A549 (cell line): ENCODE measurements around the gene USP3. TPM values are rescaled to one million over a fixed set of nuclear protein-coding genes. Genes with fewer than 3 reads are reported as not detected.

Source experiments
- ATAC-seq, 2 experiments: fragments of 200-7000 bp in 1 of 2; fragments of >200 bp in 1 of 2; cut with Nextera tagmentation in 1 of 2; cut with Tn5 transposase in 1 of 2; 3 replicates each; pipeline versions ENCODE4 v1.8.0 to v1.9.1; 2018 to 2020; ENCODE audit warnings: mild to moderate bottlenecking in 1 of 2, moderate library complexity in 1 of 2
- CTCF ChIA-PET: fragments of 300-600 bp; sonication (Branson Sonifier 250); formaldehyde crosslinking; extraction: SDS; loops from one replicate; lab custom pipeline; 2021; ENCODE audit warnings: antibody characterized with exemption, inconsistent platforms; lab: Yijun Ruan, JAX
- POLR2A ChIA-PET: fragments of 350-600 bp; formaldehyde crosslinking; extraction: SDS; loops from one replicate; lab custom pipeline; 2021; ENCODE audit warnings: antibody characterized with exemption, inconsistent platforms; lab: Yijun Ruan, JAX
- DNase-seq, 2 experiments: peaks; one replicate each; pipeline versions ENCODE4 v3.0.0 to v3.0.0-alpha.2; 2011 to 2016; ENCODE audit warnings: low read depth in 1 of 2, low spot score in 1 of 2
- FAIRE-seq: peaks from 2 replicates; lab custom pipeline; 2011; peaks lifted over from hg19 to GRCh38; lab: Jason Lieb, UNC
- H3K27ac ChIP-seq, 2 experiments: fragments of >200 bp; sonication (Bioruptor Twin); formaldehyde crosslinking; 3 replicates each; pipeline ENCODE4 v1.5.1; 2016 to 2017
- H3K4me1 ChIP-seq: fragments of >200 bp; sonication (Bioruptor Twin); formaldehyde crosslinking; 3 replicates; pipeline ENCODE4 v1.6.1; 2016
- H3K4me2 ChIP-seq: fragments of >200 bp; sonication (Bioruptor Twin); formaldehyde crosslinking; 3 replicates; pipeline ENCODE4 v1.6.1; 2016
- H3K4me3 ChIP-seq: fragments of >200 bp; sonication (Bioruptor Twin); formaldehyde crosslinking; 3 replicates; pipeline ENCODE4 v1.5.1; 2016
- H3K9me3 ChIP-seq: fragments of >200 bp; sonication (Bioruptor Twin); formaldehyde crosslinking; 3 replicates; pipeline ENCODE4 v1.6.1; 2016
- BCL3 ChIP-seq: fragments of >200 bp; sonication (Bioruptor Twin); formaldehyde crosslinking; IDR thresholded peaks from 3 replicates; pipeline ENCODE4 v1.6.1; 2016
- CBX8 ChIP-seq: fragments of 200-600 bp; sonication (generic); IDR thresholded peaks from 2 replicates; pipeline ENCODE4 v1.6.1; 2016
- CEBPB ChIP-seq, 2 experiments: fragments of >200 bp in 1 of 2; sonication (Bioruptor Twin) in 1 of 2; formaldehyde crosslinking in 1 of 2; IDR thresholded peaks; 2 replicates each; pipeline ENCODE4 v1.6.1; 2012 to 2016
- CHD4 ChIP-seq: fragments of 200-600 bp; sonication (generic); IDR thresholded peaks from 2 replicates; pipeline ENCODE4 v1.6.1; 2016; ENCODE audit warnings: antibody characterized with exemption, mild to moderate bottlenecking, borderline replicate concordance
- EP300 ChIP-seq, 2 experiments: fragments of >200 bp; sonication (Bioruptor Twin); formaldehyde crosslinking; IDR thresholded peaks; 2 replicates in 1 of 2; 3 replicates in 1 of 2; pipeline ENCODE4 v1.6.1; 2016 to 2017
- ESRRA ChIP-seq: fragments of 150-350 bp; IDR thresholded peaks from 2 replicates; pipeline ENCODE4 v1.6.1; 2014; ENCODE audit warnings: mild to moderate bottlenecking, low read length, borderline replicate concordance
- FOSB ChIP-seq: fragments of 250-450 bp; sonication (Bioruptor Pico); IDR thresholded peaks from 2 replicates; pipeline ENCODE4 v1.5.0; 2020; ENCODE audit warnings: mild to moderate bottlenecking, moderate library complexity
- FOSL2 ChIP-seq, 2 experiments: fragments of 450-650 bp in 1 of 2; fragments of >200 bp in 1 of 2; sonication (Bioruptor Twin) in 1 of 2; formaldehyde crosslinking; IDR thresholded peaks; 2 replicates each; pipeline versions ENCODE4 v1.5.0 to v1.6.1; 2016 to 2020; ENCODE audit warnings: mild to moderate bottlenecking in 1 of 2, moderate library complexity in 1 of 2
- HDAC2 ChIP-seq: fragments of 200-600 bp; sonication (generic); IDR thresholded peaks from 2 replicates; pipeline ENCODE4 v1.6.1; 2016
- HMGXB4 ChIP-seq: fragments of 250-450 bp; sonication (Bioruptor Pico); IDR thresholded peaks from 2 replicates; pipeline ENCODE4 v1.5.0; 2021; ENCODE audit warnings: mild to moderate bottlenecking, moderate library complexity, borderline replicate concordance
- KDM1A ChIP-seq: fragments of 200-600 bp; sonication (generic); IDR thresholded peaks from 2 replicates; pipeline ENCODE4 v1.6.1; 2016; ENCODE audit warnings: low read depth, mild to moderate bottlenecking
- KDM5A ChIP-seq: fragments of 200-600 bp; sonication (generic); IDR thresholded peaks from 2 replicates; pipeline ENCODE4 v1.6.1; 2016; ENCODE audit warnings: antibody characterized with exemption, mild to moderate bottlenecking
- NFE2L2 ChIP-seq: fragments of 150-350 bp; conservative IDR thresholded peaks from 2 replicates; pipeline ENCODE4 v1.6.1; 2014; ENCODE audit warnings: low read length
- NPAS2 ChIP-seq: fragments of 250-450 bp; sonication (Bioruptor Pico); IDR thresholded peaks from 2 replicates; pipeline ENCODE4 v1.8.0; 2022; ENCODE audit warnings: mild to moderate bottlenecking, moderate library complexity, borderline replicate concordance
- NR3C1 ChIP-seq: fragments of >200 bp; sonication (Bioruptor Twin); formaldehyde crosslinking; IDR thresholded peaks from 3 replicates; pipeline ENCODE4 v1.6.1; 2017
- PBX3 ChIP-seq: IDR thresholded peaks from 2 replicates; pipeline ENCODE4 v1.6.1; 2012
- POLR2A ChIP-seq: IDR thresholded peaks from 2 replicates; pipeline ENCODE4 v1.6.1; 2012; ENCODE audit warnings: mild to moderate bottlenecking, low read length
- RAD21 ChIP-seq, 2 experiments: fragments of >200 bp in 1 of 2; sonication (Bioruptor Twin) in 1 of 2; formaldehyde crosslinking in 1 of 2; IDR thresholded peaks in 1 of 2; conservative IDR thresholded peaks in 1 of 2; 2 replicates in 1 of 2; 3 replicates in 1 of 2; pipeline ENCODE4 v1.6.1; 2012 to 2018; ENCODE audit warnings: inconsistent platforms in 1 of 2
- RARB ChIP-seq: fragments of 250-450 bp; sonication (Bioruptor Pico); IDR thresholded peaks from 2 replicates; pipeline ENCODE4 v1.8.0; 2021; ENCODE audit warnings: mild to moderate bottlenecking, moderate library complexity
- RCOR1 ChIP-seq: fragments of 150-350 bp; IDR thresholded peaks from 2 replicates; pipeline ENCODE4 v1.6.1; 2014; ENCODE audit warnings: antibody characterized with exemption, low read length, low read depth
- RFX5 ChIP-seq: fragments of 450-650 bp; IDR thresholded peaks from 2 replicates; pipeline ENCODE4 v1.7.1; 2014; ENCODE audit warnings: antibody characterized with exemption, mild to moderate bottlenecking, moderate library complexity
- SREBF2 ChIP-seq: fragments of 450-650 bp; IDR thresholded peaks from 2 replicates; pipeline ENCODE4 v1.6.1; 2014; ENCODE audit warnings: mild to moderate bottlenecking, moderate library complexity
- ZC3H11A ChIP-seq: fragments of 450-650 bp; IDR thresholded peaks from 2 replicates; pipeline ENCODE4 v1.6.1; 2014; ENCODE audit warnings: antibody characterized with exemption, mild to moderate bottlenecking
- ZFP36 ChIP-seq: fragments of 450-650 bp; IDR thresholded peaks from 2 replicates; pipeline ENCODE4 v1.6.1; 2014; ENCODE audit warnings: borderline replicate concordance; ENCODE audit not compliant: partially characterized antibody
- ZNF302 ChIP-seq: fragments of 250-450 bp; sonication (Bioruptor Pico); IDR thresholded peaks from 2 replicates; pipeline ENCODE4 v1.9.0; 2021; ENCODE audit warnings: inconsistent platforms, mild to moderate bottlenecking, moderate library complexity
- ZSCAN20 ChIP-seq: fragments of 250-450 bp; sonication (Bioruptor Pico); IDR thresholded peaks from 2 replicates; pipeline ENCODE4 v1.8.0; 2022; ENCODE audit warnings: mild to moderate bottlenecking, moderate library complexity
- WGBS: methylation state at CpG from one replicate; pipeline ENCODE4 v1.1.6; 2017; ENCODE audit errors: missing lambda C conversion rate; 5-methylcytosine and 5-hydroxymethylcytosine counted together
- polyA plus RNA-seq, 4 experiments: library from polyadenylated mRNA; depleted of rRNA in 3 of 4; stranded (reverse); fragments of >200 nt; fragmentation: RNase III in 1 of 4; extraction: RNeasy Plus Mini Kit Qiagen cat#74134 plus additional on column Dnase treatment in 1 of 4; gene quantifications; 2 replicates in 3 of 4; 3 replicates in 1 of 4; pipeline ENCODE4 v1.2.3, GENCODE V29; 2011 to 2017
- TF ChIP-seq, protein P1 (sequence below): fragments of >200 bp; sonication (Bioruptor Twin); formaldehyde crosslinking; IDR thresholded peaks from 3 replicates; pipeline ENCODE4 v1.5.1; 2016
- TF ChIP-seq, protein P2 (sequence below): IDR thresholded peaks from 2 replicates; pipeline ENCODE4 v1.6.1; 2012; ENCODE audit warnings: low read depth, borderline replicate concordance

The USP3 gene
- polyA plus RNA-seq, 2 of the 4 experiments (the other 2 are of a cell fraction), result 41.8 to 99.1 TPM

- no peak for ATAC-seq
- CTCF ChIA-PET, result interaction anchor here (1.9 to 5.1 kb wide), 2 partner anchors 11 to 30 kb away, joined by 4 to 47 read pairs; partner anchors contain the start of gene USP3
- TF ChIP-seq ZFP36, result no peak
- TF ChIP-seq CEBPB (IDR thresholded peaks at IDR 0.05), result no peak
- TF ChIP-seq FOSL2 (IDR thresholded peaks at IDR 0.05), result no peak
- no peak for TF ChIP-seq FOSL2 (CRISPR knock-in tag; IDR thresholded peaks at IDR 0.05)
- TF ChIP-seq, protein P1, sequence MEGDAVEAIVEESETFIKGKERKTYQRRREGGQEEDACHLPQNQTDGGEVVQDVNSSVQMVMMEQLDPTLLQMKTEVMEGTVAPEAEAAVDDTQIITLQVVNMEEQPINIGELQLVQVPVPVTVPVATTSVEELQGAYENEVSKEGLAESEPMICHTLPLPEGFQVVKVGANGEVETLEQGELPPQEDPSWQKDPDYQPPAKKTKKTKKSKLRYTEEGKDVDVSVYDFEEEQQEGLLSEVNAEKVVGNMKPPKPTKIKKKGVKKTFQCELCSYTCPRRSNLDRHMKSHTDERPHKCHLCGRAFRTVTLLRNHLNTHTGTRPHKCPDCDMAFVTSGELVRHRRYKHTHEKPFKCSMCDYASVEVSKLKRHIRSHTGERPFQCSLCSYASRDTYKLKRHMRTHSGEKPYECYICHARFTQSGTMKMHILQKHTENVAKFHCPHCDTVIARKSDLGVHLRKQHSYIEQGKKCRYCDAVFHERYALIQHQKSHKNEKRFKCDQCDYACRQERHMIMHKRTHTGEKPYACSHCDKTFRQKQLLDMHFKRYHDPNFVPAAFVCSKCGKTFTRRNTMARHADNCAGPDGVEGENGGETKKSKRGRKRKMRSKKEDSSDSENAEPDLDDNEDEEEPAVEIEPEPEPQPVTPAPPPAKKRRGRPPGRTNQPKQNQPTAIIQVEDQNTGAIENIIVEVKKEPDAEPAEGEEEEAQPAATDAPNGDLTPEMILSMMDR, result no peak
- TF ChIP-seq HMGXB4 (CRISPR knock-in tag), result no peak
- no peak for TF ChIP-seq RCOR1
- no peak for TF ChIP-seq RARB (CRISPR knock-in tag)
- no peak for TF ChIP-seq ZC3H11A
- no peak for TF ChIP-seq HDAC2
- no peak for TF ChIP-seq KDM5A
- WGBS, result 90% methylated on average over 1 of the region's 1 CpG
- no peak for FAIRE-seq
- POLR2A ChIA-PET, result interaction anchor here (0.6 kb wide), 1 partner anchor 30 kb away, joined by 3 read pairs; no protein-coding TSS in a partner anchor
- Histone ChIP-seq H3K9me3 (no peaks in the 10 kb centered on the region), H3K4me1 (peaks cover 57% of the 10 kb centered on the region), H3K4me2 (peak overlapping the region; percentile 68), H3K27ac (peak overlapping the region; percentile 81 to 90), H3K4me3 (no peak overlapping the region)
- DNase-seq, result no peak
Measured at GRCh38 chr15:63473749-63473998, 30.7 kb upstream of the USP3 start.

GRCh38 chr15:63473999-63474809, 30.2 kb upstream of the USP3 start:
- ATAC-seq (peak; percentile 82), FAIRE-seq (no peak), DNase-seq (peak in 1 of 2 experiments; percentile 95)
- H3K9me3 ChIP-seq, result no peaks in the 10 kb centered on the region
- no peak overlapping the region for H3K4me3 ChIP-seq
- 16% methylated on average over 4 of the region's 4 CpGs for WGBS
- peak overlapping the region; percentile 81 to 90 for H3K27ac ChIP-seq
- peak overlapping the region; percentile 68 for H3K4me2 ChIP-seq
- ChIA-PET CTCF (interaction anchor here (1.9 to 5.1 kb wide), 5 partner anchors 7 to 126 kb away, joined by 4 to 66 read pairs (median 44); partner anchors contain the start of gene USP3), POLR2A (interaction anchor here (0.6 kb wide), 1 partner anchor 29 kb away, joined by 3 read pairs; no protein-coding TSS in a partner anchor)
- H3K4me1 ChIP-seq, result peaks cover 59% of the 10 kb centered on the region
- TF ChIP-seq NFE2L2 (no peak), ZNF302 (no peak), RAD21 (conservative IDR thresholded peaks at IDR 0.05 in 1 of 2, IDR thresholded peaks at IDR 0.05 in 1 of 2) (peak; percentile 25 to 43; a peak in 2 of 5 replicates), EP300 (IDR thresholded peaks at IDR 0.05) (peak; percentile 24 to 45; a peak in 3 of 5 replicates), PBX3 (no peak), FOSB (CRISPR knock-in tag) (no peak), CHD4 (no peak), POLR2A (no peak), RFX5 (no peak), KDM1A (no peak; the same call in 1 of the 2 replicates), RCOR1 (no peak), NPAS2 (CRISPR knock-in tag) (no peak), NR3C1 (no peak), ESRRA (no peak), ZSCAN20 (no peak), BCL3 (0 out of 3 replicates have a peak, but pooled peaks have one; percentile 55), ZFP36 (no peak), CBX8 (no peak), SREBF2 (no peak)
- TF ChIP-seq, protein P1, result no peak
- TF ChIP-seq, protein P2, sequence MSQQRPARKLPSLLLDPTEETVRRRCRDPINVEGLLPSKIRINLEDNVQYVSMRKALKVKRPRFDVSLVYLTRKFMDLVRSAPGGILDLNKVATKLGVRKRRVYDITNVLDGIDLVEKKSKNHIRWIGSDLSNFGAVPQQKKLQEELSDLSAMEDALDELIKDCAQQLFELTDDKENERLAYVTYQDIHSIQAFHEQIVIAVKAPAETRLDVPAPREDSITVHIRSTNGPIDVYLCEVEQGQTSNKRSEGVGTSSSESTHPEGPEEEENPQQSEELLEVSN, result no peak
